ENCODE measurements around the gene CLASRP.

GRCh38 chr19:45092747-45093678 is 54.2 kb downstream of the CLASRP start, which contains the start of gene PPP1R37:
- TF ChIP-seq YY1 (IDR thresholded peaks at IDR 0.05; ENCODE audit: insufficient read depth, insufficient read length) (no peak), ZNF274 (IDR thresholded peaks at IDR 0.05; ENCODE audit: low read depth, low read length) (no peak), SUZ12 (IDR thresholded peaks at IDR 0.05; ENCODE audit: extremely low read depth, insufficient read depth, insufficient read length) (no peak)

Data from NT2/D1 (cell line).